Measurements from ENCODE around the gene KRTAP10-7.
A peak's percentile ranks its signal among the peaks of the same experiment; 100 is the strongest.
"Not testable (repeated sequence)": the region's sequence is repeated elsewhere in the genome, so short reads cannot be mapped to it uniquely, and the experiment has no call there.

The KRTAP10-7 gene

DNA sequence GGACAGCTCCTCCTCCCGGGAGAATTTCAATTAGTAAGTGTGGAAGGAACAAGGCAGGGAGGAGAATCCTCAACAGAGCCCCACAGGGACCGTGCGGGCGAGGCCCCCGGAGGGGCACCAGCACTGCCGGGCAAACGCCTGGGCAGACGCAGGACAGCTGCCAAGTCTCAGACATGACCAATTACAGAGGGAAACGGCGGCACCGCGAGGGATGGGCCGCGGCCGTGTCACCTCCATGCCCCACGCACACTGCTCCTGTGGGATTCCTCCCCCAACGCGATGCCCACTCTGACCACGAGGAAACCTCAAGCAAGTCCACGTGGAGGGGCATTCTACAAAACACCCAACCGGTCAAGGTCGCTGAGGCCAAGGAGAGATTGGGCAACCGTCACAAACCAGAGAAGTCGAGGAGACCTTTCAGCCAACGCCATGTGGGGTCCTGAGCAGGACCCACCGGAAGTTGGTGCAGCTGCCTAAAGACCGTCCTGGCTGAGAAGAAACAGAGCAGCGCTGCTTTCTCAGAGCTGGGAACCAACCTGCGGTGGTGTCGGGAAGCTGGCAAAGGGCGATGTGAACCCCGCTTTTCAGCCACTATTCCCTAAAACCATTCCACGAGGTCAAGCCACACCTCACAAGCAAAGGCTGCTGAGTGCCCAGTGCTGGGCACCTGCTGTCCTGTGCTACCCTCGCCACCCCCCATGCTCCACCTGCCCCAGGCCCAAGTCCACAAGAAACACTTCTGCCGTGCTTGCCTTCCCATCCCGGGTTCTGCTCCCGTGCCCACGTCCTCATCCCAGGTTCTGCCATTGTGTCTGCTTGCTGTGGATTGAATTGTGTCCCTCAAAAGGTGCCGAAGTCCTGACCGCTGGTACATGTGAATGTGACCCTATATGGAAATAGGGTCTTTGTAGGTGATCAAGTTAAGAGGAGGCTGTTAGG lies 28.3 kb upstream of the KRTAP10-7 start:
- DNase-seq = no peak

DNA sequence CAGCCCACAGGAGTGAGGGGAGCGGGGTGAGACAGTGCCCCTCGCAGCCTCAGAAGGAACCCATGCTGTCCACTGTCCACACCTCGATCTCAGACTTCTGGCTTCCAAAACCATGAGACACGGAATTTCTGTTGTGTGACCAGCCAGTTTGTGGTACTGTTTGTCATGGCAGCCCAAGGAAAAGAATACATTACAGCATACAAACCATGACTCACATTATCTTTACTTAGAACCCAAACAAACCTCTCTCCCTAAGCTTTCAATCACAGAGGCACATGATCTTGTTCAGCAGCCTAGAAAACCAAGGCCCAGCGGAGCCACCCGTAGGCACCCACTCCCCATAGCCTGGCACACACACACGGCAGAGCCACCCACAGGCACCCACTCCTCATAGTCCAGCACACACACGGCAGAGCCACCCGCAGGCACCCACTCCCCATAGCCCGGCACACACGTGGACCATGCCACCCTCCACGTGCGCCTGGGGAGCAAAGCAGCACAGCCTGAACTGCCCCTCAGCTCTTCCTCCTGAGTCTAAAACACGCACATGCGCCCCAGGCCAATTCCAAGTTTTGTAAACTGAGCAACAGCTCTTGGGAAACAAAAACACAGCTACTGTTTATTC lies 27.3 kb upstream of the KRTAP10-7 start:
- no peak for DNase-seq

DNA sequence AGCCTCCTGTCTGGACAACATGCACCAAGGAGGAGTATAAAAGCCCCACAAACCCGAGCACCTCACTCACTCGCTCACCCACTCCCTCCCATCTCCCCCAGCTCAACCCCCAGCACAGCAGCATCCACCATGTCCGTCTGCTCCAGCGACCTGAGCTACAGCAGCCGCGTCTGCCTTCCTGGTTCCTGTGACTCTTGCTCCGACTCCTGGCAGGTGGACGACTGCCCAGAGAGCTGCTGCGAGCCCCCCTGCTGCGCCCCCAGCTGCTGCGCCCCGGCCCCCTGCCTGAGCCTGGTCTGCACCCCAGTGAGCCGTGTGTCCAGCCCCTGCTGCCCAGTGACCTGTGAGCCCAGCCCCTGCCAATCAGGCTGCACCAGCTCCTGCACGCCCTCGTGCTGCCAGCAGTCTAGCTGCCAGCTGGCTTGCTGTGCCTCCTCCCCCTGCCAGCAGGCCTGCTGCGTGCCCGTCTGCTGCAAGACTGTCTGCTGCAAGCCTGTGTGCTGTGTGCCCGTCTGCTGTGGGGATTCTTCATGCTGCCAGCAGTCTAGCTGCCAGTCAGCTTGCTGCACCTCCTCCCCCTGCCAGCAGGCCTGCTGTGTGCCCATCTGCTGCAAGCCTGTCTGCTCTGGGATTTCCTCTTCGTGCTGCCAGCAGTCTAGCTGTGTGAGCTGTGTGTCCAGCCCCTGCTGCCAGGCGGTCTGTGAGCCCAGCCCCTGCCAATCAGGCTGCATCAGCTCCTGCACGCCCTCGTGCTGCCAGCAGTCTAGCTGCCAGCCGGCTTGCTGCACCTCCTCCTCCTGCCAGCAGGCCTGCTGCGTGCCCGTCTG lies 26.6 kb upstream of the KRTAP10-7 start, which contains the start of gene KRTAP10-4:
Gene KRTAP10-4 (plus strand): TSS at position 100 of the 827 bp plus-strand sequence. CDS start 30 bp downstream, at position 130.
- DNase-seq = not testable (repeated sequence)

DNA sequence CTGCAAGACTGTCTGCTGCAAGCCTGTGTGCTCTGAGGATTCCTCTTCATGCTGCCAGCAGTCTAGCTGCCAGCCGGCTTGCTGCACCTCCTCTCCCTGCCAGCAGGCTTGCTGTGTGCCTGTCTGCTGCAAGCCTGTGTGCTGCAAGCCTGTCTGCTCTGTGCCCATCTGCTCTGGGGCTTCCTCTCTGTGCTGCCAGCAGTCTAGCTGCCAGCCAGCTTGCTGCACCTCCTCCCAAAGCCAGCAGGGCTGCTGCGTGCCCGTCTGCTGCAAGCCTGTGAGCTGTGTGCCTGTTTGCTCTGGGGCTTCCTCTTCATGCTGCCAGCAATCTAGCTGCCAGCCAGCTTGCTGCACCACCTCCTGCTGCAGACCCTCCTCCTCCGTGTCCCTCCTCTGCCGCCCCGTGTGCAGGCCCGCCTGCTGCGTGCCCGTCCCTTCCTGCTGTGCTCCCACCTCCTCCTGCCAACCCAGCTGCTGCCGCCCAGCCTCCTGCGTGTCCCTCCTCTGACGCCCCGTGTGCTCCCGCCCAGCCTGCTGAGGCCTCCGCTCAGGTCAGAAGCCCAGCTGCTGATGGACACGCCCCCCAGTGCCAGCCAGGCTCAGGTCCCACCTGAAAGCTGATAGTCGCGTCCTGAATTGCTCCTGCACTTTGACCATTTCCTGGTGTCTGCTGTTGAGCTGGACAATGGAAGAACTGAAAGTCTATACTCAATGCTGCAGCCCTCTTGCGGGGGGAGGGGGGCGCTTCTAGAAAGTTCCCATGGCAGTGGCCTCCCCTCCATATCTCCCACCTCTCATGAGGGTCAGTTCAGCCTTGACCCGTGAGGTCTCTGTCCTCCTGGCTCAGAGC lies 25.7 kb upstream of the KRTAP10-7 start:
- DNase-seq = no peak

DNA sequence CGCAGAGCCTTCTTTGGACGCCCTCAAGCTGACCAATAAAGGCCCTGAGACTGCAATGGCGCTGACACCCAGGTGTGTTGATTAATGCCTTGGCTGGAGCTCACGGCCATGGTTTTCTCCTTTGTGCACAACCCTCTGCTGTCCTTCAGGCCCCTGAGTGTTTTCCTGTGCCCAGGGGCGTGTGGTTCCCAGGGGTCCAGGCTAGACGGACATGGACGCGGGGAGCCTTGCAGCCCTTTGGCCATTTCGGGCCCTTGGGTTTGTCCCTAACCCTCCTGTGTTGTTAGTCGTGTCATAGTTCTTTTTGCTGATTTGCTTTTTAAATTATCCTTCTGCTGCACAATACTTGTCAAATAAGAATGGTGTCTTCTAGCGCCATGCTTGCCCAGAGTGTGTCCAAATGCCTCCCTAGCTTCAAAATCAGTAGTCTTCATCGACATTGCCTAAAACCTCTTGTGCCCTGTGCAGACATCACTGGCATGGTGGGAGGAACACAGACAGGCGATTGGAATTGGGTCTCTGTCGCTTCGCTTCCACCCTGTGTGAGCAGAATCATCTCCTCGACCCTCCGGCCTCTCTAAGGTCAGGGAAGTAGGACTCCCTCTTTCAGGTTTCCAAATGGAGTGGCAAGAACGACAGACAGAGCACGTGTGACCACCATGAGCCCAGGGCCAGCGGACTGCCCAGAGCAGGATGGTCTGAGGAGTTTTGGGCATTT lies 24.9 kb upstream of the KRTAP10-7 start:
- DNase-seq = no peak

DNA sequence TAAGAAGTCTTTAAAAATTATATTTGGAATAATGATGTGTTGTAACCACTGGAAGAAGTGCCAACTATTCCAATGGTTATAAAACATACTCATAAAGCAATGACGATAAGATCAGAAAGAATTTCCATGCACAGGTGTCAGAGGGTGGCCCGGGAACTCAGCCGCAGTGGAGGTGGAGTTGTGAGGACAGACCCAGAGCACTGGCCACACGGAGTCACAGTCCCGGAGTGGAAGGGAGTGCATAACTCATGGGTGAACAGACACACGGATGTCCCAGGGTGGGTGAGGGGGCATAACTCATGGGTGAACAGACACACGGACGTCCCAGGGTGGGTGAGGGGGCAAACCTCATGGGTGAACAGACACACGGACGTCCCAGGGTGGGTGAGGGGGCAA lies 24.4 kb upstream of the KRTAP10-7 start:
- DNase-seq = no peak

DNA sequence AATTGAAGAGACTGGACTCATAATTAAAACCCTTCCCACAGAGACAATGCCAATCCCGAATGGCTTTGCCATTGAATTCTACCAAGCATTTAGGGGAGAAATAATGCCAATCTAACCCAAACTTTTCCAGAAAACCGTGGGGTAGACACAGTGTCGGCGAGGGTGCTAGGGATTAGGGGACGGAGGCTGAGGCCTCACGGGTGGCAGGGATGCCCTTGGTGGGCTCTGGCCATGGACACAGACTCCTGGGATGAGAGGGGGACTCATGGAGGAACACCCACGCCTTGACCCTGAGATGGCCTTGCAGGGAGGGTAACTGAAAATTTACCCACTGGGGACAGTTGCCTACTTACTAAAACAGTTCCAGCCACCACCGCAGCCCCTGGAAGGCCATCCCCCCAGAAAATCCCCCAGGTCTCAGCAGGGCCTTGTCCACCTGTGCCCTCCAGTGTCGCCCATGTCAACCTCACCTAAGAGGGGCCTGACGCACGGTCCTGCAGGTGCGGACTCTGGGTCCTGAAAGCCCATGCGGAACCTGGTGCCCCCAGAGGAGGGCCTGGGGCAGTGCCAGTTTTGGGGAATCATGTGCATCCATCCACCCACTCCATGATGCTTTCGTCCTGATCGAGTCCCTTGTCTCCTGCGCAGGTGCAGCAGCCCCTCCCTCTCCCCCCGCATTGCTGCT lies 21.9 kb upstream of the KRTAP10-7 start:
- no peak for DNase-seq

DNA sequence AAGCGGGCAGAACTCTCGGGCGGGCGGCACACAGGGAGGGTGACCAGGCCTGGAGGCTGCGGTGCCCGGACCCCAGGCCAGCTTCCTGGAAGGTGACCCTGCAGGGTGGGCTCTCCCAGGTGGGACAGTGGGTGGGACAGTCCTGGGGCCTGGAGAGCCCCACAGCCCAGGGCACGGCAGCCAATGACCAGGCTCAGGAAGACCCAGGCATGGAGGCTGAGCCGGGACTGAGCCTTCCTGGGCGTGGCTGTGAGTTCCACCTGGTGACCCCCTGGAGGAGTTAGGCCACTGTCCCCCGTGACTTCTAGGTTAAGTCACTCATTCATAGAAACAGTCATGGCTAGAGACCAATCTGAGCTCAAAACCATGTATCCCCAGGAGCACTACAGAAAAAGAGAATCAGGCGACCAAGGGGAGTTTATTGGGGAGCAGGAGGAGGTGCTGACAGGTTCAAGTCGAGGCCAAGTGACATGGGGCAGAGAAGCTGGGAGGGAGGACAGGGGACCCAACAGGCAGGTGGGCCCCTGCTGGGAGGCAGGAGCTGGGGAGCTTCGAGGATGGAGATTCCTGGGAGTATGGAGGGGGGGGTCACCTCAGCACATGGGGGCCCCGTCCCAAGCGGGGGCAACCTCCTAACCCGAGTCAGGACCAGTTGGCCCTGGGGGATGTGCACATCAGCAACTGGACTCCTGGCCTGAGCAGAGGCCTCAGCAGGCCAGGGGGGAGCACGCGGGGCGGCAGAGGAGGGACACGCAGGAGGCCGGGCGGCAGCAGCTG lies 21.2 kb upstream of the KRTAP10-7 start:
- DNase-seq = no peak

DNA sequence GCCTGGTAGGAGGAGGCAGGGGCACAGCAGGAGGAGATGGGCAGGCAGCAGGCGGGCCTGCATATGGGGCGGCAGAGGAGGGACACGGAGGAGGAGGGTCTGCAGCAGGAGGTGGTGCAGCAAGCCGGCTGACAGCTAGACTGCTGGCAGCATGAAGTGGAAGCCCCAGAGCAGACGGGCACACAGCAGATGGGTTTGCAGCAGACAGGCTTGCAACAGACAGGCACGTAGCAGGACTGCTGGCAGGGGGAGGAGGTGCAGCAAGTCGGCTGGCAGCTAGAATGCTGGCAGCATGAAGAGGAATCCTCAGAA lies 20.6 kb upstream of the KRTAP10-7 start:
- DNase-seq = no peak

DNA sequence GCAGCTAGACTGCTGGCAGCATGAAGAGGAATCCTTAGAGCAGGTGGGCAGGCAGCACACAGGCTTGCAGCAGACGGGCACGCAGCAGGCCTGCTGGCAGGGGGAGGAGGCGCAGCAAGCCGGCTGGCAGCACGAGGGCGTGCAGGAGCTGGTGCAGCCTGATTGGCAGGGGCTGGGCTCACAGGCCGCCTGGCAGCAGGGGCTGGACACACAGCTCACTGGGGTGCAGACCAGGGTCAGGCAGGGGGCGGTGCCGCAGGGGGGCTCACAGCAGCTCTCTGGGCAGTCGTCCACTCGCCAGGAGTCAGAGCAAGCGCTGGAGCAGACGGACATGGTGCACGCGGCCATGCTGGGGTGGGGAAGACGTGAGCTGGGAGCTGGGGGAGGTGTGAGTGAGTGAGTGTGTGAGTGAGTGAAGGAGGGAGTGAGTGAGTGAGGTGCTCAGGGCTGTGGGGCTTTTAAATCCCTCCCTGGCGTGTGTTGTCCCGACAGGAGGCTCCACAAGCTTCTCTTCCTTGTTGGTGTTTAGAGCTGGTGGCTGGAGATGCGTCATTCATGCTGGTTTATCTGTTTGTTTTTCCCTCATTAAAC lies 20.1 kb upstream of the KRTAP10-7 start, which contains the start of gene KRTAP10-5:
Gene KRTAP10-5 (minus strand): TSS at position 374 of the 591 bp plus-strand sequence. CDS start 26 bp downstream, at position 348.
- not testable (repeated sequence) for DNase-seq

DNA sequence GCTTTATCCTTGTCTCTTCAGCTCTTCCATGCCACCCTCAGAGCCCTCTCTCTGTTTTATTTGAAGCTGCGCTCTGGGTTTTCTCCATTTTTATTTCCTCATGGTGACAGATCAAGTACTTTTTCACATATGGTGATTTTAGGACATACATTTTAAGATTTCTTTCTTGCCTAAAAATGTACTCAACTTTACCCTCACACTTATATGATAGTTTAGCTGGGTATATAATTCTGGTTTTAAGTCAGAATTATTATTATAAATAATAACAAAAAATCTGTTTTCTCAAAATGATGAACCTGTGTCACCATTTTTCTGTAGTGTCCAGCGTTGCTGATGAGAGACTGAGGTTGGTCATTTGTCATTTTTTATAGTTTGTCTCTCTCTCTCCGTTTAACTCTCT lies 19.2 kb upstream of the KRTAP10-7 start:
- no peak for DNase-seq

DNA sequence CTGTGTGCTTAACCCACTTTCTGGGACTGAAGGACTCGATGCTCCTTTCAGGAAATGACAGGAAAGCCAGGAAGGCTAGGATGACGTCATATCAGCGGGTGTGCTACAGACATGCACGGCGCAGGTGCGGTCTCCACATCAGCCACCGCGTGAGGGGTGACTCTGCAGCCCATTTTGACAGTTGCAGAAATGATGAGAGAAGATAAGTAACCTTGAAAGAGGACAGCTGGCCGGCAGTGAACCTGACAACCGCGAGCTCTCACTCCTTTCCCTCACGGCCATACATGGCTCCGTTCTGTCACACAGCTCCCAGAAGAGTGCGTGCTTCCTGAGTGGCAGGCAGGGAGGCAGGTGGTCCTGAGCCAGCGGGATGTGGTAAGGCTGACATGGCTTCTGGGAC lies 18.3 kb upstream of the KRTAP10-7 start:
- DNase-seq = no peak

DNA sequence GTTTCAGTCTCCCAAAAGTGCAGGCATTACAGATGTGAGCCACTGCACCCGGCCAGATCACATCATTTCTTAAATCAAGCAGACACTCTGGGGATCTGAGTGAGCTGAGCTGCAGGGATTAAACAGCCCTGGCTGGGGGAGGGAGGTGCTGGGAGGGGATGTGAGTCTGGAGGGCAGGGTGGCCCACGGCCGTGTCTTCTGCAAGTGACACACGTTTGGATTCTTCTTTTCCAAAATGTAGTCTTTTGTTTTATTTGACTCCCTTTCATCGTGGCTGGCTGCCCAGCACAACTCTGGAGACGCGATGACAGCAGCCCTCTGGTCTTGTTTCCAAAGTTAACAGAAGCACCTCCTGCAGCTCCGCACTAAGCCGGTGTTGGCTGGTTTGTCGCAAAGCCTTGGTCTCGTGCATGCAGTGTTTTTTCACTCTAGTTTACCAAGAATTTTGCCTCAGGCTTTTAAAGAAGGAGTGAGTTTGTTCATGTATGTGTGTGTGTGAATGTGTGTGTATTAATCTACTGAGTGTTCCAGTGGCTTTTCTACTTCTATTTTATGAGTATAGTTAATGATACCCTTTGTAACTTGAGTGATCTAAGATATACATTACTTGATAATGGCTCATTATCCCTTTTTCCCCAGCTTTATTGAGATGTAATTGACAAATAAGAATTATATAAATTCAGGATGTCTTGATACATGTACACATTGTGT lies 17.2 kb upstream of the KRTAP10-7 start:
- DNase-seq = peak; percentile 58

DNA sequence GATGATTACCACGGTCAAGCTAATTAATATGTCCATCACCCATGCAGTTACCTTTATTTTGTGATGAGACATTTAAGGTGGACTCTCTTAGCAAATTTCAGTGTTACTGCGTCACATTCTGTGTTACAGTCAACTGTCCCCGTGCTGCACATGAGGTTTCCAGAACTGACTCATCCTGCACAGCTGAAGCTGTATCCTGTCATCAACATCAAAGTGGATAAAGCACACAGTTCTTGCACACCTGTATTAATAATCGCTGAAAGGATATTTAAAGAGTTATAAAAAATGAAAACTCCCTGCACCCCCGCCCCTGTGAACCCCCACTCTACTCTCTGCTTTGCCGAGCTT lies 16.6 kb upstream of the KRTAP10-7 start:
- no peak for DNase-seq

DNA sequence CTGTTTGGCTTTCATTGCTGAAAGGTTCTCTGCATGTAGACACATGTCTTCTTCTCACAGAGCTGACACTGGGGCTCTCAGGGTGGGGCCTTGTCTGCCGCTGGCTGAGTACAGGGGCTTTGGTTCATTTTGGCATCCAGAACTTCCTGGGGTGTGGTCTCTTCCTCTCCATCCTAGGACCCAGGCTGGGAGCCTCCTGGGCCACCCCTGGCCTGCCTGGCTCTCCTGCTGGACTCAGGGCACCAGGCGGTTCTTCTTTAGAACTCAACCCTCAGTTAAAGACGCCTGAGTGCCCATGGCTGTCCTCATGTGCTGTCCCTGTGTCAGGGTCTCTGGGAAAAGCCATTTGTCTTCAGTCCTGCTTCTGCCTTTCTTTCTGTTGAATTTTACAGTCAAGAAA lies 14.5 kb upstream of the KRTAP10-7 start:
- DNase-seq = no peak

DNA sequence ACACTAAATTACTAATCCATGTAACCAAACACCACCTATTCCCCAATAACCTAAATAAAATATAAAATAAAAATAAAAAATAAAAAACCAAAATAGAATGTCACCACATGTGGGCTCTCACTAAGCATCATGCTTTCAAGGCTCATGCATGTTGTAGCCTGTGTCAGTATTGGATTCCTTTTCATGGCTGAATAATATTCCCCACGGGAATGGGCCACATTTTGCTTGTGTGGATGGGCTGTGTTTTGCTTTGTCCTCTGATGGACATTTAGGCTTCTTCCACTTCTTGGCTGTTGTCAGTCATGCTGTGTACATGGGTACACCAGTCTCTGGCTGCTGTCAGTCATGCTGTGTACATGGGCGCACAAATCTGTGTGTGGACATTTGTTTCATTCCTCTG lies 11.3 kb upstream of the KRTAP10-7 start:
- no peak for DNase-seq

DNA sequence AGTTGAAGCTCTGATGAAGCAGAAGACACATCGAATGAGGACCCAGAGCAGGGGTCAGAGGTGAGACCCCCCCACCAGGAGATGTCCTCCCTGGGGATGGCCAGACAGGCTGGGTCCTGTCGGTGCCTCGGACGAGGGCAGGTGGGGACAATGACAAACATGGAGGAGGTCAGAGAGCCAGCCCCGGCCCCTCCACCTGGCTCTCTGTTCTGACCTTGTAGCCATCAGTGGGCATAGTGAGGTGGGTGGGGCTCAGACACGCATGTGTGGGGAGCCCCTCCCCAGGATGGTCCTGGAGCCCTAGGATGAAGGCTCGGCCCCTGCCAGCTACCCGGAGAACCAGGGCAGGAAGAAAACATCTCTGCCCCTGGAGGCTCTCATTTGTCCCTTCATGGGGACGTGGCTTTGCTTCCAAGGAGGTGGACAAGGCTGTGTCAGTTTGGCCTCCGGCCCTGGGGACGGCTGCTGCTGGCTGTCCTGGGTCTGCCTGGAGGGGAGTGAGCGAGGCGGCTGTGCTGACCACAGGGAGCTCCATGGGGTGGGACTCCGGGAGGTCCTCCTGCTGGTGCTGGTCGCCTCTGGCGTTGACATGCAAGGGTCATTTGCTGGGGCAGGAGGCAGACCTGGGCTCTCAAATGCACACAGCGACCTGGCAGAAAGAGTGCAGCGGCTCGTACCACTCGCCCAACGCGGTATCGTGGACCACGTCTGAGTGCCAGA lies 10.7 kb upstream of the KRTAP10-7 start:
- no peak for DNase-seq

DNA sequence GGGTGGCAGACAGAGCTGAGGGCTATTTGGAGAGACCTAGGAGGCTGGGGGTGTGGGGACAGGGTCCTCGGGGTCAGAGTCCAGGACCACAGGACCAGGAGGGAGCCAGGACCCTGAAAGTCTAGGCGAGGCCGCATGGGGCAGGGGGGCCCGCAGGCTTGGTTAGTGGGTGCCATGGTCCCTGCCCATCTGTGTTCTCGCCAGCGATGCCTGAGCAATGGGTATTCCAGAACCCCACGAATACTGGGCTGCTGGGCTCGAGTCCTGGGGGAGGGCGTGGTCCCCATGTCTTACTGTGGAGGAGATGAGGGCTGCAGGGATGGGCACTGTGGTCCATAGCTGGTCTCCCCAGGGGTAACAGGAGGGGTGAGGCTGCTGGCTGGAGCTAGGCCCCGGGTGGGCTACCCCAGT lies 10.1 kb upstream of the KRTAP10-7 start:
- DNase-seq = no peak
